K562 (cell line): ENCODE results near the gene RSAD1. TPM values are rescaled to one million over a fixed set of nuclear protein-coding genes. Genes with fewer than 3 reads are reported as not detected.

Experiments
- ATAC-seq: fragments of 200-7000 bp; cut with Tn5 transposase; 3 replicates; pipeline ENCODE4 v1.9.1; 2020; ENCODE audit warnings: moderate library complexity
- BruUV-seq: library from RNA; stranded (reverse); fragments of 400-500 nt; replicated peaks from 2 replicates; lab custom pipeline; 2021; lab: Mats Ljungman, UMichigan
- CTCF ChIA-PET: fragments of 300-600 bp; formaldehyde crosslinking; extraction: SDS; loops from one replicate; lab custom pipeline; 2021; ENCODE audit warnings: low intra/inter-chr PET ratio; lab: Yijun Ruan, JAX
- POLR2A ChIA-PET: fragments of 300-600, 350-650 bp; sonication (Branson Sonifier 250); formaldehyde crosslinking; extraction: SDS; loops from one replicate; lab custom pipeline; 2021; ENCODE audit warnings: antibody characterized with exemption, inconsistent platforms; lab: Yijun Ruan, JAX
- DNase-seq, 4 experiments: peaks; one replicate each; pipeline versions ENCODE4 v3.0.0 to v3.0.0-alpha.2; 2011 to 2018; ENCODE audit warnings: low spot score in 3 of 4, mixed read lengths in 3 of 4; ENCODE audit errors: extremely low read depth in 1 of 4
- FAIRE-seq: peaks from 2 replicates; lab custom pipeline; 2011; peaks lifted over from hg19 to GRCh38; lab: Jason Lieb, UNC
- H2AFZ ChIP-seq: 2 replicates; pipeline ENCODE4 v1.6.0; 2011; ENCODE audit warnings: low read depth, low read length, control low read depth, inconsistent platforms
- H3K27ac ChIP-seq: fragments of 200-600 bp; 3 replicates; pipeline ENCODE4 v1.8.0; 2011; ENCODE audit warnings: low read depth, mild to moderate bottlenecking, control low read depth, inconsistent platforms, low read length, moderate library complexity, mixed read lengths; ENCODE audit errors: extremely low read depth
- H3K27me3 ChIP-seq, 2 experiments: fragments of 300-600 bp in 1 of 2; 2 replicates in 1 of 2; 3 replicates in 1 of 2; pipeline versions ENCODE4 v1.6.0 to v1.8.0; 2011; ENCODE audit warnings: inconsistent platforms in 2 of 2, low read length in 2 of 2, mild to moderate bottlenecking in 1 of 2, mixed read lengths in 1 of 2, moderate library complexity in 1 of 2; ENCODE audit not compliant: control insufficient read depth in 2 of 2, insufficient read depth in 2 of 2
- H3K36me3 ChIP-seq: fragments of 300-600 bp; 3 replicates; pipeline ENCODE4 v1.8.0; 2011; ENCODE audit warnings: mild to moderate bottlenecking, low read length, inconsistent platforms; ENCODE audit not compliant: control insufficient read depth, insufficient read depth
- H3K4me1 ChIP-seq, 2 experiments: fragments of 200-600 bp in 1 of 2; replicated peaks in 1 of 2; 2 replicates in 1 of 2; 3 replicates in 1 of 2; pipeline versions ENCODE4 v1.5.1 to v1.8.0; 2011; ENCODE audit warnings: inconsistent platforms in 2 of 2, low read length in 2 of 2, mild to moderate bottlenecking in 1 of 2, mixed read lengths in 1 of 2, moderate library complexity in 1 of 2; ENCODE audit not compliant: control insufficient read depth in 2 of 2, insufficient read depth in 2 of 2
- H3K4me2 ChIP-seq: 2 replicates; pipeline ENCODE4 v1.6.1; 2011; ENCODE audit warnings: low read length, control low read depth, inconsistent platforms, mixed read lengths; ENCODE audit not compliant: insufficient read depth
- H3K4me3 ChIP-seq: fragments of 200-600 bp; sonication (generic), shearing (Covaris generic); 2 replicates; pipeline ENCODE4 v1.5.1; 2016; ENCODE audit warnings: control low read depth, inconsistent platforms
- H3K79me2 ChIP-seq: fragments of 200-600 bp; 3 replicates; pipeline ENCODE4 v1.8.0; 2011; ENCODE audit warnings: low read length, inconsistent platforms; ENCODE audit not compliant: control insufficient read depth, insufficient read depth
- H3K9ac ChIP-seq, 2 experiments: 2 replicates each; pipeline versions ENCODE4 v1.6.0 to v1.6.1; 2011; ENCODE audit warnings: low read depth in 2 of 2, low read length in 2 of 2, control low read depth in 1 of 2, inconsistent platforms in 1 of 2, mild to moderate bottlenecking in 1 of 2, mixed read lengths in 1 of 2; ENCODE audit not compliant: insufficient read depth in 1 of 2
- H3K9me1 ChIP-seq: one replicate; pipeline ENCODE4 v1.6.0; 2011; ENCODE audit warnings: inconsistent platforms, mild to moderate bottlenecking, low read length, moderate library complexity; ENCODE audit not compliant: control insufficient read depth, insufficient read depth
- H3K9me3 ChIP-seq: replicated peaks from 2 replicates; pipeline ENCODE4 v1.5.1; 2011; ENCODE audit warnings: low read depth, low read length, inconsistent platforms; ENCODE audit not compliant: control insufficient read depth, insufficient read depth
- H4K20me1 ChIP-seq: replicated peaks from 2 replicates; pipeline ENCODE4 v1.6.1; 2011; ENCODE audit warnings: low read length, inconsistent platforms, mixed read lengths; ENCODE audit not compliant: control insufficient read depth, insufficient read depth
- CBFA2T3 ChIP-seq: fragments of 450-650 bp; IDR thresholded peaks from 2 replicates; pipeline ENCODE4 v1.6.1; 2017
- MITF ChIP-seq: IDR thresholded peaks from 2 replicates; pipeline ENCODE4 v1.6.1; 2014; ENCODE audit warnings: antibody characterized with exemption
- RBM17 ChIP-seq: fragments of 200-400 bp; formaldehyde crosslinking; IDR thresholded peaks from 2 replicates; pipeline ENCODE4 v1.6.1; 2017; ENCODE audit warnings: low read depth, mild to moderate bottlenecking, low read length, borderline replicate concordance
- WGBS: fragments of 100-300 bp; shearing (Covaris generic); methylation state at CpG from one replicate; pipeline ENCODE4 v1.1.6; 2016; ENCODE audit warnings: low coverage, mixed read lengths; ENCODE audit not compliant: insufficient coverage; ENCODE audit errors: missing lambda C conversion rate; 5-methylcytosine and 5-hydroxymethylcytosine counted together
- in situ Hi-C: fragments of 300-500 bp; cut with MboI; formaldehyde crosslinking; loops from 4 replicates; pipeline ENCODE4 v1.15.0; 2018; ENCODE audit warnings: inconsistent platforms, mixed read lengths
- intact Hi-C: fragments of 100-400 bp; cut with micrococcal nuclease; formaldehyde crosslinking; loops from 2 replicates; pipeline ENCODE4 v1.14.2; 2022
- polyA plus RNA-seq, 8 experiments: library from polyadenylated mRNA; depleted of rRNA in 4 of 8; stranded (reverse) in 5 of 8; unstranded in 3 of 8; fragments of >200 nt; fragmentation: Nextera tagmentation in 2 of 8; fragmentation: Illumina TruSeq in 1 of 8; extraction: Ambion mirVana in 2 of 8; extraction: Trizol in 1 of 8; gene quantifications; 2 replicates each; pipeline versions ENCODE4 v1.2.1 to v1.2.3, GENCODE V29; 2011 to 2014; ENCODE audit warnings: inconsistent platforms in 1 of 8, missing spikeins in 1 of 8
- total RNA-seq, 7 experiments: library from RNA; depleted of rRNA in 6 of 7; stranded (reverse); fragments of >200 nt in 6 of 7; fragmentation: Illumina TruSeq in 2 of 7; extraction: Trizol in 2 of 7; gene quantifications; 2 replicates each; pipeline versions ENCODE4 v1.2.1 to v1.2.3, GENCODE V29; 2011 to 2021; ENCODE audit warnings: low replicate concordance in 1 of 7
- TF ChIP-seq, protein P1 (sequence below): fragments of 250-450 bp; sonication (Bioruptor Pico); IDR thresholded peaks from 2 replicates; pipeline ENCODE4 v1.8.0; 2021; ENCODE audit warnings: moderate library complexity, mild to moderate bottlenecking, inconsistent platforms

Gene RSAD1
- total and polyA plus RNA-seq, 9 of the 15 experiments (the other 6 are each of a cell fraction or from before 2014, with no cell fraction given), result 4.5 to 42.5 (median 26.8) TPM

GRCh38 chr17:50445730-50446325 lies 32.8 kb upstream of the RSAD1 start:
- no peak for TF ChIP-seq MITF
- no peak for TF ChIP-seq RBM17
- TF ChIP-seq, protein P1, sequence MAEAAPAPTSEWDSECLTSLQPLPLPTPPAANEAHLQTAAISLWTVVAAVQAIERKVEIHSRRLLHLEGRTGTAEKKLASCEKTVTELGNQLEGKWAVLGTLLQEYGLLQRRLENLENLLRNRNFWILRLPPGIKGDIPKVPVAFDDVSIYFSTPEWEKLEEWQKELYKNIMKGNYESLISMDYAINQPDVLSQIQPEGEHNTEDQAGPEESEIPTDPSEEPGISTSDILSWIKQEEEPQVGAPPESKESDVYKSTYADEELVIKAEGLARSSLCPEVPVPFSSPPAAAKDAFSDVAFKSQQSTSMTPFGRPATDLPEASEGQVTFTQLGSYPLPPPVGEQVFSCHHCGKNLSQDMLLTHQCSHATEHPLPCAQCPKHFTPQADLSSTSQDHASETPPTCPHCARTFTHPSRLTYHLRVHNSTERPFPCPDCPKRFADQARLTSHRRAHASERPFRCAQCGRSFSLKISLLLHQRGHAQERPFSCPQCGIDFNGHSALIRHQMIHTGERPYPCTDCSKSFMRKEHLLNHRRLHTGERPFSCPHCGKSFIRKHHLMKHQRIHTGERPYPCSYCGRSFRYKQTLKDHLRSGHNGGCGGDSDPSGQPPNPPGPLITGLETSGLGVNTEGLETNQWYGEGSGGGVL (CRISPR knock-in tag), result no peak
- TF ChIP-seq CBFA2T3, result no peak
- FAIRE-seq (no peak), ATAC-seq (no peak), DNase-seq (no peak)
- ChIA-PET CTCF (interaction anchor here (0.6 kb wide), 1 partner anchor 59 kb away, joined by 3 read pairs; no protein-coding TSS in a partner anchor), POLR2A (interaction anchor here (0.6 kb wide), 2 partner anchors 73 to 230 kb away, joined by 3 read pairs; partner anchors contain the start of genes EME1 and MRPL27)
- Histone ChIP-seq H3K4me2 (no peak overlapping the region), H4K20me1 (peaks cover 5% of the 10 kb centered on the region; the same call in 1 of the 2 replicates), H3K4me3 (no peak overlapping the region), H3K4me1 (peaks cover 17 to 22% of the 10 kb centered on the region in 2 experiments), H3K27ac (no peak overlapping the region), H3K79me2 (no peaks in the 10 kb centered on the region), H3K9me3 (no peaks in the 10 kb centered on the region), H3K36me3 (no peaks in the 10 kb centered on the region), H3K9me1 (no peaks in the 10 kb centered on the region), H3K9ac (no peak overlapping the region; a peak in 1 of 4 replicates), H2AFZ (no peak overlapping the region), H3K27me3 (no peaks in the 10 kb centered on the region)
- in situ Hi-C loops, result no loop called here
- BruUV-seq, result no TSS peak
- 0% methylated on average over 1 of the region's 1 CpG for WGBS
- intact Hi-C loops, result no loop called here
